MM.1S (cell line): ENCODE measurements around the gene SPATA13.

Experiments
- DNase-seq: peaks from one replicate; pipeline ENCODE4 v3.0.0-alpha.2; 2015
- H2AFZ ChIP-seq: fragments of 300-600 bp; sonication (generic); 2 replicates; pipeline ENCODE4 v1.6.0; 2016; ENCODE audit warnings: antibody characterized with exemption, low read length
- H3F3A ChIP-seq: fragments of 300-600 bp; sonication (generic); 2 replicates; pipeline ENCODE4 v1.6.1; 2016; ENCODE audit warnings: mild to moderate bottlenecking, antibody characterized with exemption, low read length, moderate library complexity, mixed read lengths; ENCODE audit not compliant: insufficient read depth
- H3K27ac ChIP-seq: fragments of 300-600 bp; sonication (generic); 2 replicates; pipeline ENCODE4 v1.5.1; 2016; ENCODE audit warnings: mild to moderate bottlenecking, low read length
- H3K27me3 ChIP-seq: fragments of 300-600 bp; sonication (generic); replicated peaks from 2 replicates; pipeline ENCODE4 v1.6.0; 2016; ENCODE audit warnings: low read length; ENCODE audit not compliant: insufficient read depth
- H3K36me3 ChIP-seq: fragments of 300-600 bp; sonication (generic); replicated peaks from 2 replicates; pipeline ENCODE4 v1.6.1; 2016; ENCODE audit warnings: mild to moderate bottlenecking, low read length, mixed read lengths; ENCODE audit not compliant: insufficient read depth
- H3K4me1 ChIP-seq: fragments of 300-600 bp; sonication (generic); 2 replicates; pipeline ENCODE4 v1.6.1; 2016; ENCODE audit warnings: low read length, mixed read lengths
- H3K4me2 ChIP-seq: fragments of 300-600 bp; sonication (generic); 2 replicates; pipeline ENCODE4 v1.6.0; 2016; ENCODE audit warnings: low read depth, low read length
- H3K4me3 ChIP-seq: fragments of 300-600 bp; sonication (generic); 2 replicates; pipeline ENCODE4 v1.5.1; 2016; ENCODE audit warnings: low read length, mixed read lengths
- H3K79me2 ChIP-seq: fragments of 300-600 bp; sonication (generic); 2 replicates; pipeline ENCODE4 v1.6.1; 2016; ENCODE audit warnings: mixed run types, low read length, mixed read lengths
- H3K9ac ChIP-seq: fragments of 300-600 bp; sonication (generic); 2 replicates; pipeline ENCODE4 v1.6.1; 2016; ENCODE audit warnings: low read length, mixed read lengths
- H3K9me2 ChIP-seq: fragments of 300-600 bp; sonication (generic); replicated peaks from 2 replicates; pipeline ENCODE4 v1.6.1; 2016; ENCODE audit warnings: mild to moderate bottlenecking, low read length, mixed read lengths; ENCODE audit not compliant: insufficient read depth
- H3K9me3 ChIP-seq: fragments of 300-600 bp; sonication (generic); replicated peaks from 2 replicates; pipeline ENCODE4 v1.6.1; 2016; ENCODE audit warnings: mild to moderate bottlenecking, low read length, mixed read lengths; ENCODE audit not compliant: insufficient read depth
- H4K20me1 ChIP-seq: fragments of 300-600 bp; sonication (generic); 2 replicates; pipeline ENCODE4 v1.6.1; 2016; ENCODE audit warnings: mild to moderate bottlenecking, low read length, moderate library complexity, mixed read lengths; ENCODE audit not compliant: insufficient read depth
- CTCF ChIP-seq: fragments of 300-600 bp; sonication (generic); IDR thresholded peaks from 2 replicates; pipeline ENCODE4 v1.5.1; 2016; ENCODE audit warnings: antibody characterized with exemption, low read length, mixed read lengths
- EZH2 ChIP-seq: fragments of 300-600 bp; sonication (generic); optimal IDR thresholded peaks from 2 replicates; pipeline ENCODE3; 2017; ENCODE audit warnings: low read depth, mild to moderate bottlenecking, antibody characterized with exemption, low read length, mixed read lengths
- EZH2phosphoT487 ChIP-seq: fragments of 300-600 bp; sonication (generic); IDR thresholded peaks from 2 replicates; pipeline ENCODE4 v1.6.1; 2018; ENCODE audit warnings: antibody characterized with exemption, low read length

The SPATA13 gene

GRCh38 chr13:24279327-24280110, 119.0 kb downstream of the SPATA13 start:
- H3F3A ChIP-seq = no peaks in the 10 kb centered on the region
- H3K9ac ChIP-seq = no peak overlapping the region
- no peak overlapping the region for H2AFZ ChIP-seq
- H3K27me3 ChIP-seq = no peaks in the 10 kb centered on the region
- no peak overlapping the region for H3K4me3 ChIP-seq
- H4K20me1 ChIP-seq = no peaks in the 10 kb centered on the region
- no peaks in the 10 kb centered on the region for H3K9me2 ChIP-seq
- no peaks in the 10 kb centered on the region for H3K4me1 ChIP-seq
- no peak overlapping the region for H3K27ac ChIP-seq
- no peaks in the 10 kb centered on the region for H3K9me3 ChIP-seq
- no peak for DNase-seq
- no peaks in the 10 kb centered on the region for H3K36me3 ChIP-seq
- no peak overlapping the region for H3K4me2 ChIP-seq
- H3K79me2 ChIP-seq = no peaks in the 10 kb centered on the region
- TF ChIP-seq EZH2 (no peak), EZH2phosphoT487 (no peak), CTCF (no peak)

GRCh38 chr13:24280720-24281119, 120.2 kb downstream of the SPATA13 start:
- Histone ChIP-seq H3K27me3 (no peaks in the 10 kb centered on the region), H3K36me3 (no peaks in the 10 kb centered on the region), H3K4me3 (no peak overlapping the region), H3K4me2 (no peak overlapping the region), H3K9me3 (no peaks in the 10 kb centered on the region), H3K9me2 (no peaks in the 10 kb centered on the region), H2AFZ (no peak overlapping the region), H3K9ac (no peak overlapping the region), H3K4me1 (no peaks in the 10 kb centered on the region), H3K27ac (no peak overlapping the region), H4K20me1 (no peaks in the 10 kb centered on the region), H3K79me2 (no peaks in the 10 kb centered on the region), H3F3A (no peaks in the 10 kb centered on the region)
- TF ChIP-seq EZH2 = no peak
- TF ChIP-seq EZH2phosphoT487 = no peak
- no peak for TF ChIP-seq CTCF
- no peak for DNase-seq

GRCh38 chr13:24281188-24282008, 120.9 kb downstream of the SPATA13 start:
- no peaks in the 10 kb centered on the region for H4K20me1 ChIP-seq
- TF ChIP-seq EZH2 (no peak), CTCF (no peak), EZH2phosphoT487 (no peak)
- no peak for DNase-seq
- H3K9me2 ChIP-seq = no peaks in the 10 kb centered on the region
- H3K79me2 ChIP-seq = no peaks in the 10 kb centered on the region
- H3K4me1 ChIP-seq = no peaks in the 10 kb centered on the region
- H3K36me3 ChIP-seq = no peaks in the 10 kb centered on the region
- no peak overlapping the region for H3K4me3 ChIP-seq
- no peak overlapping the region for H3K27ac ChIP-seq
- no peak overlapping the region for H3K4me2 ChIP-seq
- no peak overlapping the region for H3K9ac ChIP-seq
- no peaks in the 10 kb centered on the region for H3K9me3 ChIP-seq
- no peak overlapping the region for H2AFZ ChIP-seq
- H3F3A ChIP-seq = no peaks in the 10 kb centered on the region
- no peaks in the 10 kb centered on the region for H3K27me3 ChIP-seq
